GM19467 (cell line): ENCODE measurements around the gene TLE1.
A peak's percentile ranks its signal among the peaks of the same experiment; 100 is the strongest.
"Not testable (repeated sequence)": the region's sequence is repeated elsewhere in the genome, so short reads cannot be mapped to it uniquely, and the experiment has no call there.

Experiments used
- ATAC-seq: cut with Tn5 transposase; IDR thresholded peaks from one replicate; pipeline ENCODE4 v1.9.1; 2021; ENCODE audit warnings: mild to moderate bottlenecking, moderate library complexity; ENCODE audit not compliant: unreplicated experiment

The TLE1 gene

DNA sequence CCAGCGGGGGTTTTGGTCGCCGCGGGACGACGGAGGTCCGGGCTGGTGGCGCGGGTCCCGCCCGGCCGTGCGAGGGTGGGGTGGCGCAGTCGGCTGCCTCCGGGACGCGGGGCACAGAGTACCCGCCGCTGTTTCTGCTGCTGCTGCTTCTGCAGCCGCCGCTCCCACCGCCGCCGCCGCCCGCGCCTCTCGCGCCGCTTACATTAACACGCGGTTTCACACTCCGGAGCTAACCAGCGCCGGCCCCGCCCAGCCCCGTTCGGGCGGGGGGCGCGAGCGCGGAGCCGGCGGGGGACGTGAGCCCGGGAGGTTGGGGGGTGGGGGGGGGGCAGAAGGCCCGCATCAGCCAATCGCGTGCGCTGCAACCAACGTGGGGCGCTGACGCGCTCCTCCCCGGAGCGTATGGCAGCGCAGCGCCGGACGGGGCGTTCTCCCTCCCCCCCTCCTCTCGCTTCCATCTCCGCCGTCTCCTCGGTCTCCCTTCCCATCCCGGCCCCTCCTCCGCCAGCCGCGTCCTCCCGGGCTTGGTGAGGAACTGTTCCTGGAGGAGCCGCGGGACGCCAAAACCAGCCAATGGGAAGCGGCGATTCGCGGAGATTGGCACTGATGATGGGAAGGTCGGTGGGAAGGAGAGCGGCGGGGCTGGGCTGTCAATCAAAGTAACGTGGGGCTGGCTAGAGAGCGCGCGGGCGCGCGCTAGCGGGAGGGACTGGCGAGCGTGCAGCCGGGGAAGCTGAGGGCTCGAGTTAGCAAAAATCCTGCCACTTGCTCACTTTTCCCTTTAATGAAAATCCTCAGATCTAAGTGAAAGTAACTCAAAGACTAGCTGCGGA lies at the start of gene TLE1:
Gene TLE1 (minus strand): TSS at position 205 of the 833 bp plus-strand sequence. CDS start 1,307 bp downstream, outside the sequence.
- peak; percentile 81 for ATAC-seq

DNA sequence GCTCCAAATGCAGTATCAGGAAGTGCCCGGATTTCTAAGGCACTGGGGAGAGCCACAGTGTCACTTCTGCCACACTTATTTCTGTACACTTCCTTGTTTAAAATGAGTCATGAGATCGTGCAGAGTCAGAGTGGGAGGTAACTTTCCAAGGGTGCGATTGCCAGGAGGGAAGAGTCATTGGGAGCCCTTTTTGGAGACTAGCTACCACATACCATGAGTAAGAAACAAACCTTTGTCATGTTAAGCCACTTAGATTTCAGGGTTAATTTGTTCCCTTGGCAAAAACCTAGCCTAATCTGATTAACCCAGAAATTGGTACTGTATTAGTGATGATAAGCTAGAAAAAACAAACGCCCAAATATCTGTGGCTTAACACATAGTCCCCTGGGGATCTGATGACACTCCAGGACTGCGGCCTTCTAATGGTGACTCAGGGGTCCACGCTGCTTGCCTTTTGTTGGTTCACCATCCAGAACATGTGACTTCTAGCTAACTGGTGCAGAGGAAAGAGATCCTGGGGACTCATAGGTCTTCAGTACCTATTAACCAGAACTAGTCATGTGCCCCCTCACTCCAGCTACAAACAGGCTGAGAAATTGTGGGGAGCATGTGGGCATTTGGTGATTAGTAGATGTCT lies 48.6 kb upstream of the TLE1 start:
- ATAC-seq, result no peak

DNA sequence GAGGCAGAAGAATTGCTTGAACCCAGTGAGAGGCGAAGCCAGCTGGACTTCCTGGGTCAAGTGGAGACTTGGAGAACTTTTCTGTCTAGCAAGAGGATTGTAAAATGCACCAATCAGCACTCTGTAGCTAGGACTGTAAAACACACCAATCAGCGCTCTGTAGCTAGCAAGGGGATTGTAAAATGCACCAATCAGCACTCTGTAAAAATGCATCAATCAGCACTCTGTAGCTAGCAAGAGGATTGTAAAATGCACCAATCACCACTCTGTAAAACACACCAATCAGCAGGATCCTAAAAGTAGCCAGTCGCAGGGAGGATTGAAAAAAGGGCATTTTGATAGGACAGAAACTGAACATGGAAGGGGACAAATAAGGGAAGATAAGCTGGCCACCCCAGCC lies 41.2 kb upstream of the TLE1 start:
- not testable (repeated sequence) for ATAC-seq

DNA sequence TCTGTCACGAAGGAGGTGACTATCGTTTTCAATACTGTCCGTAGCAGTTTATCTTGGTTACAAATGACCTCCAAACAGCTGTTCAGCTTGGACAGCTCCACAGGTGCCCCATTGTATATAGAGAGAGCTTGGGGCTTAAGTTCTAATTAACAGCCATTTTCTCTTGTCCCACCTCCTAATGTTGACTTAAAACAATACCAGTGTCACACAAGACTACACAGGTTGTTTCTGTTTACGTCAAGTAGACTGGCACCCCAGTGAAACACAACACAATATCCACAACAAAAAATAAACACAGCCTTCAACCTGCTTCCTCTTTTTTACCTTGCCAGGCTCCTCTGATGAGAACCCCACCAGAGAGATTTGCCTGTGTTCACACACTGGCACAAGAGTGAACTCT lies 39.8 kb upstream of the TLE1 start:
- peak; percentile 63 for ATAC-seq

DNA sequence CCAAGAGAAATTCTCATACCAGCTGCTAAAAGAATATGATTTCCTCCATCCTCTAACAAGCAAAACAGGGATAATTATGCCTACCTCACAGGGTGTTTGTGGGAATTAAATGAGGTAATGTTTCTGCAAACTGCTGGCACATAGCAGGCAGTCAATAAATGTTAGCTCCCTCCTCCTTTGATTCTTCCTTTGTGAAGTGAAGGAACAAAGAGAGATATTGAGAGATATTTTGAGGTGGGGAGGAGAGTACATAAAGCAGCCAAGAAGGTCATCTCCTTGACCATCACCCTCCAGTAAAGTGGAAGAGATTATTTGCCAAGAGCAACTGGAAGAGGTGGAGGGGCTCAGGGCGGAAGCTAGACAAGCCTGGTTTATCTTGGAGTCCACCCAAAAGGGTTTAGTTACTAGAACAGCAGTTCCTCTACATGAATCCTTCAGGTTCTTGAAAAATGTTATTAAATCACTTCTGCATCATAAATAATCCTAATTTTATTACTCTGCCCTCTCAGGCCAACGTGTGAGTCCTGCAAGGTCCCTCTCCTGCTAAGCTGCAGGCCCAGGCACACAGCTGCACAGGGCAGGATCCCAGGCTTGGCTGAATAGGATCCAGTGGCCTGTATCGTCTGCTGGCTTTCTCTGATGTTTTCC lies 35.0 kb upstream of the TLE1 start:
- ATAC-seq, result no peak

DNA sequence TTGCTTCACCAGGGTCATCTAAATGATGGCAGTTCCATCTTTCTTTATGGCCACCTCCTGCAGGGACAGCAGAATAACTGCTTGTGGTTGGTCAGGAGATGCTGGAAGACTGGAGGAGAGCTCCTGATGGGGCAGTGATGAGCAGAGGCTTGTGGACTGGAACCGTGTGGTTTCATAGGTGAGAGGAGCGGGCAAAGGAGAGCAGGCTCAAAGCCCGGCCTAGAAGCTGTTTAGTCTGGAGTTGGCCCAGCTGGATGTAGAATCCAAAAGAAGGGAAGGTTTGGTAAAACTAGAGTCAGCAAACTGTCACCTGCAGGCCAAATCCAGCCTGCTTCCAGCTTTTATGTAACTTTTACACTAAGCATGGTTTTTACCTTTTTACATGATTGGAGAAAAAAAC lies 32.9 kb upstream of the TLE1 start:
- ATAC-seq, result no peak

DNA sequence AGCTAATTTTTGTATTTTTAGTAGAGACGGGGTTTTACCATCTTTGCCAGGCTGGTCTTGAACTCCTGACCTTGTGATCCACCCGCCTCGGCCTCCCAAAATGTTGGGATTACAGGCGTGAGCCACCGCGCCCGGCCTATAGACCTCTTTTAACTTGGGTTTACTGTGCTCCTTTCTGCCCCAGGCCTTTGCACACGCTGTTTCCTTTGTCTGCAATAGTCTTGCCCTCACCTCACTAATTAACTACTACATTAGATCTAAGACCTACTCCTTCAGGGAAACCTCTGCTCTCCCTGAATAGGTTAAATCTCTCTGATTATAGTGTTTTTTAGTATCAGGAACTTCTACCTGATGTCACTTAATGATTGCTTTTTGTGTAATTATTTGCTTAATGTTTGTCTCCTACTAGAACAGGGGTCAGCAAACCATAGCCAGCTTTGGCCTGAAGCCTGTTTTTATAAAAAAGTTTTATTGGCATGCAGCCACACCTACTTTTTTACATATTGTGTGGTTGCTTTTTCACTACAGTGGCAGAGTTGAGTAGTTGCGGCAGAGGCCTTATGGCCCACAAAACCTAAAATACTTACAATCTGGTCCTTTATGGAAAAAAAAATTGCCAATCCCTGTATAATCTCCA lies 31.2 kb upstream of the TLE1 start:
- ATAC-seq, result no peak

DNA sequence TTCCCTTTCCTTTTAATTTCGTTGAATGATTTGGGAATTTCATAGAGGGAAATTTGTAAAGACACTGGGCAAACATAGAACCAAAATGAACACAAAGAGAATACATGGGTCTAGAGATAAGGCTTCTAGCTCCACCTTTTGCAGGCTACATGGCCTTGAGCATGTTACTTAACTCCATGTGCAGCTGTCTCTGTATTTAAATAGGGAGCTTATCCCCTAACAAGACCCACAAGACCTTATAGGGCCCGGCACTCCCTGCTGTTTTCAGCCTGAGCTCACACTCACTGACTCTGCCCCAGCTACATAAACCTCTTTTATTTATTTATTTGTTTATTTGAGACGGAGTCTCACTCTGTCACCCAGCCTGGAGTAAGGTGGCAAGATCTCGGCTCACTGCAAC lies 30.6 kb upstream of the TLE1 start:
- no peak for ATAC-seq

DNA sequence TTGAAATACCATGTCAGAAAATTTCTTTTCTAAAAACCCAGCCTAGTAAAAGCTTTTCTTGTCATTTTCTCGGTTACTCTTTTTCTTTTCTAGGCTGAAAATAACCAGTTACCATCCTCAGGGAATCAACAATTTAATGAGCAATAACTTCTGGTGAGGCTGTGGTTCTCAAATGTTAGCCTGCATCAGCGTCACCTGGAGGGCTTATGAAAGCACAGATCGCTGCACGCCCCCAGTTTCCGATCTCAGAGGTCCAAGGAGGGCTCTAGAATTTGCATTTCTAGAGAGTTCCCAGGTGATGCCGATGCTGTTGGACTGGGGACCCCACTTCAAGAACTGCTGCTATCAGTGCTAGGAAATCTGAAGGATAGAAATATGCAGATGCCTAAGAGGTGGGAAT lies 28.9 kb upstream of the TLE1 start:
- ATAC-seq, result no peak

DNA sequence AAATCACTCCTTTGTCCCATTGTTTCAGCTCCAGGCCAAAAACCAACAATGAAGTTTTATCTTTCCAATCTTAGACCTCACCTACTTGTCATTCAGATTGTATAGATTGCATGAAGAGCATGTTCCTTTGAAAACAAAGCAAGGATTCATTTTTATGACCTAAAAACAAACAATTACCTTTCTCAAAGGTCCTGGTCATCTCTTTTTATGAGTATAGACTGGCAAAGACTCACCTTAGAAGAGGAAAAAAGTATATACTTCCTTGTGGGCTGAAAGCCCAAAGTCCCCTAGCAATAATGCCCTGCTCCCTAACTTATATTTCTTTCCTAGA lies 28.4 kb upstream of the TLE1 start:
- ATAC-seq, result no peak

DNA sequence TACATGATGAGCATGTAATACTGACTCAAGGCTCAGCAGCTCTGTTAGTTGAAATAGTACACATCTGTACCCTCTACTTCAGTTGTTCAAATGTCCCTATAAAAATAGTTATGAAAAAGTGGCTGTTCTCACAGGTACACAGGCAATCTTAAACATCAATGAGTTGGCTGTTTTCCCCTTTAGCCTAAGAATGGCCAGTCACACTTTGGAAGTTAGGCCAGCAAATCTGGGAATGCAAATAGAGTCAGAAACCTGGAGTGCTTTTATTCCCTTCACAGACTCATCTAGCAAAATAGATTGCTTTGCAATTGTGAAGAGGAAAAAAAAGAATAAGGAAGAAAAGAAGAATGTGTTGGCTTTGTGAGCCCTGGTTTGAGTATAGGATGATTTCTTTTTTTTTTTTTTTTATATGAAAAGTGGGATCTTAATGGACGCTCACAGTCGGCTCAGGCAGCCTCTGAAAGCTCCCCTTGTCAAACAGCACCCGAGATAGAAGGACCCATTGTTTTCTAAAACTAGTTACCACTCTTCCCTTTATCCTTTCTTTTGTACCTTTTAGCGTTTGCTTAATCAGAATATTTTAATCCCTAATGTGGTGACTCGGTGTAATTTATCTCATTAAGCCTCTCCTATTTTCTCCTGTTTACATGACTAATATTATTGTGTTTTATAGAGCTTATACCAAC lies 27.9 kb upstream of the TLE1 start:
- ATAC-seq, result no peak

DNA sequence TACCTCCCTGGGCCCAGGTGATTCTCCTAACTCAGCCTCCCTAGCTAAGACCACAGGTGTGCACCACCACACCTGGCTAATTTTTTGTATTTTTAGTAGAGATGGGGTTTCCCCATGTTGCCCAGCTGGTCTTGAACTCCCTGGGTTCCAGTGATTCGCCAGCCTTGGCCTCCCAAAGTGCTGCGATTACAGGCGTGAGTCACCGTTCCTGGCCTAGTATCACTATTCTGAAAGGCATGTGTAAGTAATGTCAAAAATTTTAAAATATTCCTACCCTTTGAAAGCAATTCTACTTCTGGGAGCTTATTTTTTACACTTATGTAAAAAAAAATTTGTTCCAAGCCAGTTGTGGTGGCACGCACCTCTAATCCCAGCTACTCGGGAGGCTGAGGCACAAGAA lies 27.1 kb upstream of the TLE1 start:
- no peak for ATAC-seq

DNA sequence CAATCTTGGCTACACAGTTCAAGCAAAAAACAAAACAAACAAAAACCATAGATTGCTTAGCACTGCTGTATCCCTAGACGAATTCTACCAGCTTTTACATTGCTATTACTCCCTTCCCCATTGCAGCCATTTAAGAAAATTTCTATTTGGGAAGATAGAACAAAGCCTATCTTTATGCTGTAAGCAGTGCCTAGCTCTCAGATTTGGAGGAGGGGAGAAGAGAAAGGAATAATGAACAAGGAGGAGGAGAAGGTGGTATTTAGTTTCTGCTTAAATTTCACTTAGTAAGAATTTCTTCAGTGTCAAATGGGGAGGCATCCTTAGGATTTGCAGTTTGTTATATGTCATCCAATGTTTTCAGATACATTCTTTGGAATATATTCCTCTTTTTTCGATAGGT lies 16.2 kb upstream of the TLE1 start:
- no peak for ATAC-seq

DNA sequence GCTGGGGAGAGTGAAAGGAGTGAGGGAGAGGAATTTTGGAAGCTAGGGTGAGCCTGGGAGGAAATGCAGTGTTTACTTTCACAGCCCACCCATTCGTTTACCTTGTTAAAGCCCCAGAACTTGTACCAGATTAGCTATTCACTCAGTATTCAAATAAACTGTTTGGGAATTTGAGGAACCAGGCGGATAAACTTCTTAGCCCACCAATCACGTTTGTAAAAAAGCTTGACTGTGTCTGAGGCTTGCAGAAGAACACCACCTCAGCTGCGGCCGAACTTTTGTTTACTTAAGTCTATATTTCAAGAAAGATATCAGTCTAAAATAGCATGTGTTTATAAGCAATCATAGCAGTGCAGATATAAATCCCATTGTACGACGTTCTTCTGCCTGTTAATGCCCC lies 5.2 kb upstream of the TLE1 start:
- no peak for ATAC-seq

DNA sequence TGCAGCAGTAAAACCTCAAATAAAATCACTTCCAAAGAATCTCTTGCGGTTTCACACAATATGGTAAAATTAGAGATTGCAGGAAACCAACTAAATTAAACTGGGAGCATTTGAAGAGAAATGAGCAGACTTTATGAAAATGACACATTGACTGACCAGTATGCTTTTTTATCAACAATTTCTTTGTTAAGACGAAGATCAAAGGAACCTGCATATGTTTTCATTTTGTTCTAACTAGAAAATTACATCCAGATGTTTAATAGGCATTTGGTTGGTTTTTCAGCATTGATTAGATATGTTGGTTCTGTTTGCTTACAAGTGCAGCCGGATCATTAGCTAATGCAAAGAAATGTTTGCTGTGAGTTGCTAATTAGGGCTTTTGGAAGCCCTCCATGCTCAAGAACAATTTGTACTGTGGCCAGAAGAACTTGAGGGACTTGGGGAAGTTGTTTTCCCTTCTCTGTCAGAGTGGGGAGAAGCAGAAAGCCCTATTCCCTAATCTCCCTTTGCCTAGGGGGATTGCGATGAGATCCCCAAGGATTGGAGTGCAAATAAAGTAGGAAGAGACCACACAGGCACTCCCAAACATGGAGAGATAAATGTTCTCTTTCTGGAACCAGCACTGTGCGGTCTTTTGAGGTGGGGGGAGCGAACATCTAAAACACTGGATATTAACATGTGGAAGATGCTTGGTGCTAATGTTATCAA lies 4.5 kb upstream of the TLE1 start:
- ATAC-seq, result no peak

DNA sequence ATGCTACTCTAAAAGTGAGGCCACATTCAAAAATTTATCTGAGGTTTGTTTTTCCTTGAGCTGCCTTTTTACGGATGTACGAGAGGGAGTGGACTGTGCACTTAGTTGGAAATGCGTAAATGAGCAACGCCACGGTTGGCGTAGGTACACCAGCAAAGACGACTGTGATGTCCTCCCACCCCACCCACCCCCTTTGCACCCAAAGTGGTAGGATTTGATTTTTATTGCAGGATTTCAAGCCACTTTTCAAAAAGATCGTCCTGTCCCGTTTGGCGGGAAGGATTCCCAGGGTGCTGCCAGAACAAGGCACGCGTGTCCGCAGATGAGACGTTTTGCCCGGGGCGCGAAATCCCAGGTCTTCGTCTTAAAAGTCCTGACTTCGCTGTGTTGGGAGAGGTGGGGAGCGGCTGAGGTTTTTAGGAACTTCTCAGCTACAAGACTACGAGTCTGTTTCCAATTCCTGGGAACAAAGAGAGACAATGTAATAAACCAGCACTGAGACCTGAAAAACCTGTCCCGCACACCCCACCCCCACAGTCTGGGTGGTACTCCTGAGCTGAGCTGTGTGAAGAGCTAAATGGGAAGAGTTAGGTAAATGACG lies 1.0 kb upstream of the TLE1 start:
- no peak for ATAC-seq

DNA sequence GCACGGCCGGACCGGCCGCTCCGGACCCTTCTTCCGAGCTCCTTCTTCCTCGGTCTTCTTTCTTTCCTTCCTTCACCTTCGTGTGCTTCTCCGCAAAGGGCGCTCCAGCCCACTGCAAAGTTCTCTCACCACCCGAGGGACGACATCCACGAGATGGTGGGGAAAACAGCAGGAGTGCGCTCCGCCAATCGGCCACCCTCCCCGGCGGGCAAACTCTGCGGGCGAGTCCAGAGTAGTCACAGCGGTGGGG lies 329 bp downstream of the TLE1 start:
- ATAC-seq, result not testable (repeated sequence)

DNA sequence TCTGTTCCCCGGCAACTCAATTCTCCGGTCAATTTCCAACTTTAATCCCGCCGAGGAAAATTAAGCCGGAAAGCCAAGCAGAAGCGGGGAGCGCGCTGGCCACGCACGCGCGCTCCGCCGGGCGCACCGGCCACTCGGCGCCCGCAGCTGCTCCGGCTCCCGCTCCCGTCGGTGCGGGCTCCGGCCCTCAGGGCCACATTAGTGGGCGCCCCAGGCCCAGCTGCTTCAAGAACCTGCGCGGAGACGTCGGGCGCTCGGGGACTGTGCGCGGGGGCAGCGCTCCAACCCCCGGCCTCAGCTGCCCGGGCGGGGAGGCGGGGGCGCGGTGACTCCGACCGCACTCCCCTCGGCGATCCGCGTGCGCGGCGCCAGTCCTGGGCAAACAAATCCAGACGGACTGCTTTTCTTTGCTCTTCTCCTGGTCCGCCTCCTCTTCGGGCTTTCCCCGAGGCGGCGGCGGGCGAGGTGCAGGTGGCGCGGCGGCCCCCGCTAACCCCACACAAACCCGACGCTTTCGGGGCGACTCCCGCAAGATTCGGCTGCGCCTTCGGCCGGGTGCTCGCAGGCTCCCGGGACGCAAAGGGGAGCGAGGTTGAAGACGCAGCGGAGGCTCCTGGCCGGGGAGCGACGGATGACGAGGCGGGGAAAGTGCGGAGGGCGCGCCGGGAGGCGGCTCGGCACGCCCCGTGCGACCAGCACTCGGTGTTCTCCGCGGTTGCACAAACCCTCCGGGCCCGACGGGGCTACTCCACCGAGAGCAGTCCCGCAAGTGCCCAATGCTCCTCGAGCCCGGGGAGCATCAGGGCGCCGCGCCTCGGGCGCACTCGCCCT lies 870 bp downstream of the TLE1 start:
- ATAC-seq, result not testable (repeated sequence)

DNA sequence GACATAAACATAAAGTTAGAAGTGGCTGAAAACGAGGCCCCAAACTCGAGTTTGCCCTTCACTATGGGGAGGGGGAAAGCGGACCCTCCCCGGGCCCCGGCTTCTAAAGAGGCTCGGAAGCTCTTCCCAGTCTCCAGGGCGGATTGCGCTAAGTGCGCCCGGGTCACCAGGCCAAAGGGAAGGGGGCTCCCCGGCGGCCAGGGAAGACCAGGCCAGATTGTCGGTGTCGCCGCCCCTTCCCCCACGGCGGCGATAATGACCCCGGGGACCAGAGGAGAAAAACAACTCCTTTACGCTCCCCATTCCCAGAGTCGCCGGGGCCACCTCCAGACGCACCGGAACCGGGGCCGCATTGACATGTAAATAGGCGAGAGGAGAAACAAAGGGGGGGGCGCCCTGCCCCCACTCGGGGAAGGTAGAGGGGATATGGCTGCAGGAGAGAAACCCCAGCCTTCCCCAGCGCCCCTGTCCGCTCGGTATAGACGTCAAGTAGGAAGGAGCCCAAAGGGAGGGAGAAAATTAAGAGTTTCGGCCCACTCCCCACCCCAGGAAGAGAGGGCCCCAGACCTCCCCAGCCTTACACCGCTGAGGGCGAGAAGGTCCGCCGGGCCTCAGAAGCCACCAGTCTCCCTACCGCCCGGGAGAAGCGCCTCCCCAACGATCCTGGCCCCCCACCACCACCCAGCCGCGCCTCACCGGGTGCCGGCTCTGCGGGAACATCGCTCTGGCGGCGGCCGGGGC lies 1.7 kb downstream of the TLE1 start:
- ATAC-seq, result no peak
